ENCODE results near the gene JUNB.

- TF ChIP-seq CTCF (IDR thresholded peaks at IDR 0.05 in 2 of 3, conservative IDR thresholded peaks at IDR 0.05 in 1 of 3; ENCODE audit: borderline replicate concordance in 1 of 3, insufficient read depth in 1 of 3, low read depth in 2 of 3, low read length in 2 of 3) (no peak), EZH2phosphoT487 (IDR thresholded peaks at IDR 0.05; ENCODE audit: borderline replicate concordance) (no peak), ZNF274 (IDR thresholded peaks at IDR 0.05; ENCODE audit: low read depth, low read length) (no peak), POLR2AphosphoS5 (IDR thresholded peaks at IDR 0.05; ENCODE audit: low read depth, low read length) (no peak), ATF3 (IDR thresholded peaks at IDR 0.05) (no peak), YY1 (IDR thresholded peaks at IDR 0.05; ENCODE audit: extremely low read depth, insufficient replicate concordance, low read depth, low read length) (no peak), EGR1 (IDR thresholded peaks at IDR 0.05; ENCODE audit: low read depth) (no peak), ZBTB33 (IDR thresholded peaks at IDR 0.05; ENCODE audit: extremely low read depth, insufficient replicate concordance, low read length) (no peak), EZH2 (IDR thresholded peaks at IDR 0.05) (no peak)
Observed at GRCh38 chr19:12751635-12752034, 39.7 kb upstream of the JUNB start, which contains the start of gene BEST2.
